Esophagus squamous epithelium (tissue), 5 donors: ENCODE data around the gene CNOT2. TPM values are rescaled to one million over a fixed set of nuclear protein-coding genes. Genes with fewer than 3 reads are reported as not detected.

Experiments used
- DNase-seq: peaks from one replicate; lab custom pipeline; 2025; lab: John Stamatoyannopoulos, UW
- H3K27ac ChIP-seq, 4 donors: fragments of 200-600 bp; sonication (generic); one replicate each; pipeline ENCODE4 v1.5.1; 2016 to 2019; ENCODE audit warnings: mild to moderate bottlenecking in 1 of 4
- H3K27me3 ChIP-seq, 4 donors: fragments of 200-600 bp; sonication (generic); 1 replicate in 3 of 4; 2 replicates in 1 of 4; pipeline versions ENCODE4 v1.5.1 to v1.6.0; 2017 to 2021; ENCODE audit warnings: antibody characterized with exemption in 1 of 4
- H3K36me3 ChIP-seq, 3 donors: fragments of 200-600 bp; sonication (generic); one replicate each; pipeline ENCODE4 v1.5.1; 2016 to 2019
- H3K4me1 ChIP-seq, 3 donors: fragments of 200-600 bp; sonication (generic); one replicate each; pipeline ENCODE4 v1.5.1; 2017 to 2019
- H3K4me3 ChIP-seq, 4 donors: fragments of 200-600 bp; sonication (generic); 1 replicate in 3 of 4; 2 replicates in 1 of 4; pipeline ENCODE4 v1.5.1; 2016 to 2019; ENCODE audit warnings: mild to moderate bottlenecking in 2 of 4, moderate library complexity in 1 of 4
- H3K9me3 ChIP-seq, 3 donors: fragments of 200-600 bp; sonication (generic); one replicate each; pipeline ENCODE4 v1.5.1; 2016 to 2019
- POLR2A ChIP-seq, 4 donors: fragments of 450-650 bp; IDR thresholded peaks; one replicate each; pipeline ENCODE4 v1.6.1; 2017; ENCODE audit warnings: antibody characterized with exemption in 4 of 4, mild to moderate bottlenecking in 4 of 4, moderate library complexity in 3 of 4
- WGBS, 2 donors: methylation state at CpG; one replicate each; pipeline ENCODE4 v1.1.5; 2018; 5-methylcytosine and 5-hydroxymethylcytosine counted together
- intact Hi-C: fragments of 100-400 bp; cut with DNase I; formaldehyde crosslinking; loops from one replicate; pipeline ENCODE4 v1.15.0; 2022
- total RNA-seq, 4 donors: library from RNA; depleted of rRNA; stranded (reverse); fragments of >200 nt; gene quantifications; one replicate each; pipeline ENCODE4 v1.1.0, GENCODE V29; 2016
- TF ChIP-seq, protein P1 (sequence below), 6 experiments: fragments of 450-650 bp in 4 of 6; fragments of 200-600 bp in 2 of 6; sonication (generic) in 2 of 6; IDR thresholded peaks; one replicate each; pipeline ENCODE4 v1.5.1; 2016 to 2019; ENCODE audit warnings: antibody characterized with exemption in 6 of 6, mild to moderate bottlenecking in 4 of 6, moderate library complexity in 4 of 6
- donor health status: DM: yes; HTN: yes; CAD: no.

CNOT2 gene
- total RNA-seq, 4 donors from 2014 or later: 77.0 to 138 (median 90.1) TPM

DNA sequence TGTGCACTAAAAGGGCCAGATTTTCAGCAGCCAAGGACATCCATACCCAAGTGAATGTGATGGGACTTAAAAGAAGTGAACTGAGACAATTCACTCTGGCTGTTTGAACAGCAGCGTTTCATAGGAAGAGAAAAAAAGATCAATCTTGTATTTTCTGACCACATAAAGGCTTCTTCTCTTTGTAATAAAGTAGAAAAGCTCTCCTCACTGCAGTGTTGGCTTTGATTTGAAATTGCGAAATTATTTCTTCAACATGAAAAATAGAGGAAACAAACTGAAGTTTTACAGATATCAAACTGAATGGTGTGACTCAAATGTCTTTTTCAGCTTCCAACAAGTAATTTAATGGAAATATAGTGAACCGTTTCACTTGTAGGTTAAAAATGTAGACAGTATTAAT, 111.6 kb downstream of the CNOT2 start:
- Histone ChIP-seq H3K4me1 (no peaks in the 10 kb centered on the region), H3K27me3 (no peaks in the 10 kb centered on the region), H3K9me3 (no peaks in the 10 kb centered on the region), H3K36me3 (peaks cover 0 to 38% (median 0%) of the 10 kb centered on the region in 3 donors), H3K4me3 (no peak overlapping the region), H3K27ac (no peak overlapping the region)
- no peak for TF ChIP-seq POLR2A (IDR thresholded peaks at IDR 0.05)
- TF ChIP-seq, protein P1, sequence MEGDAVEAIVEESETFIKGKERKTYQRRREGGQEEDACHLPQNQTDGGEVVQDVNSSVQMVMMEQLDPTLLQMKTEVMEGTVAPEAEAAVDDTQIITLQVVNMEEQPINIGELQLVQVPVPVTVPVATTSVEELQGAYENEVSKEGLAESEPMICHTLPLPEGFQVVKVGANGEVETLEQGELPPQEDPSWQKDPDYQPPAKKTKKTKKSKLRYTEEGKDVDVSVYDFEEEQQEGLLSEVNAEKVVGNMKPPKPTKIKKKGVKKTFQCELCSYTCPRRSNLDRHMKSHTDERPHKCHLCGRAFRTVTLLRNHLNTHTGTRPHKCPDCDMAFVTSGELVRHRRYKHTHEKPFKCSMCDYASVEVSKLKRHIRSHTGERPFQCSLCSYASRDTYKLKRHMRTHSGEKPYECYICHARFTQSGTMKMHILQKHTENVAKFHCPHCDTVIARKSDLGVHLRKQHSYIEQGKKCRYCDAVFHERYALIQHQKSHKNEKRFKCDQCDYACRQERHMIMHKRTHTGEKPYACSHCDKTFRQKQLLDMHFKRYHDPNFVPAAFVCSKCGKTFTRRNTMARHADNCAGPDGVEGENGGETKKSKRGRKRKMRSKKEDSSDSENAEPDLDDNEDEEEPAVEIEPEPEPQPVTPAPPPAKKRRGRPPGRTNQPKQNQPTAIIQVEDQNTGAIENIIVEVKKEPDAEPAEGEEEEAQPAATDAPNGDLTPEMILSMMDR (IDR thresholded peaks at IDR 0.05): no peak
- intact Hi-C loops: no loop called here
- 59 to 79% methylated on average over 3 of the region's 3 CpGs for WGBS, 2 donors
- no peak for DNase-seq

DNA sequence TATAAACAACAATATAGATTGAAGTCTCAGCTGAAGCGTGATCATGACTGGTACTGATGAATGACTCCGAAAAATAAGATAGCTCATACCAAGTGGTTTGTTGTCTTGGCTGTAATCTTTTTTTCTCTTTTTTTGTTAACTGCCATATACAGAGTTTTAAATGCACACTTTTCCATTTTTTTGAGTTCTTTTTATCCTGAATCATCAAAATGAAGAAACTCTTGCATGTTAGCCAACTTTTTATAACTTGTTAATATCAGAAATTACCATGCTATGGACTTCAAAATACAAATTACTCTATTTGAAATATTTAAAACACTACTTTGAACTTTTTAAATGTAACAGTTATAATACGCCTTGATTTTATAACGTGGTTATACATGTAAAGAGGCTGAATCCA, 112.7 kb downstream of the CNOT2 start:
- no peak for DNase-seq
- no peaks in the 10 kb centered on the region for H3K9me3 ChIP-seq
- 92 to 94% methylated on average over 4 of the region's 4 CpGs for WGBS, 2 donors
- peaks cover 0 to 37% (median 0%) of the 10 kb centered on the region in 3 donors for H3K36me3 ChIP-seq
- TF ChIP-seq, protein P1 (IDR thresholded peaks at IDR 0.05): no peak
- TF ChIP-seq POLR2A (IDR thresholded peaks at IDR 0.05): no peak
- no peak overlapping the region for H3K4me3 ChIP-seq
- intact Hi-C loops: no loop called here
- H3K27ac ChIP-seq: no peak overlapping the region
- H3K4me1 ChIP-seq: no peaks in the 10 kb centered on the region
- no peaks in the 10 kb centered on the region for H3K27me3 ChIP-seq

DNA sequence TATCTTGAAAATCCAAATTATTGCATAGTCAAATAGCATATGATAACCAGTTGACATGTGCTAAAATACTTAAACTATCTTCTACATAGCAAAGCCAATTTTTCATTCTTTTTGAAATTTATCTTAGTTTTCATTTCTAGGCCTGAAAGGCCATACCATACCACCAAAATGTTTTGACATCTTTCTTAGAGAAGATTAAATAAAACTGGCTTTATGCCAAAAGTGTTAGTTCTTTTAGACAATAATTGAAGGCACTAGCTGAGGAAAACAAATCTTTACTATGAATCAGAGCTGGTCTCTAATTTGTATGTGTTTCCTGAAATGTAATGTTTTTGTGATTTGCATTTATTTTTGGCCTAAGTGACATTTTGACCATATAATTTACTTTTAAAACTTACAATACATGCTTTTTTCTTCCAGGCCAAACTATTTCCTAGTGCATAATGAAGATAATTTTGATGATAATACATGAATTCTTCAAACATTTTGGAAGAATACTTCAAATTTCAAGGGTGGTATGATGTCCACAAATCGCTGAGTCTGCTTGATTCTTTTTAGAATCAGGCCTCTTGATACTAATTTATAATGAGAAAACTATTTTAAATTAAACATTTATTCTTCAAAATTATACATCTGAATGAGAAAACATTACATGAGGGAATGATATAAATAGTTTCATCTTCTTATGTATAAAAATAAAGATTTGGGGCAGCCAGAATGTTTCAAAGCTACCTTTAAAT, 116.4 kb downstream of the CNOT2 start:
- Histone ChIP-seq H3K27me3 (peaks cover 0 to 28% (median 0%) of the 10 kb centered on the region in 4 donors), H3K4me3 (no peak overlapping the region)
- intact Hi-C loops: no loop called here

DNA sequence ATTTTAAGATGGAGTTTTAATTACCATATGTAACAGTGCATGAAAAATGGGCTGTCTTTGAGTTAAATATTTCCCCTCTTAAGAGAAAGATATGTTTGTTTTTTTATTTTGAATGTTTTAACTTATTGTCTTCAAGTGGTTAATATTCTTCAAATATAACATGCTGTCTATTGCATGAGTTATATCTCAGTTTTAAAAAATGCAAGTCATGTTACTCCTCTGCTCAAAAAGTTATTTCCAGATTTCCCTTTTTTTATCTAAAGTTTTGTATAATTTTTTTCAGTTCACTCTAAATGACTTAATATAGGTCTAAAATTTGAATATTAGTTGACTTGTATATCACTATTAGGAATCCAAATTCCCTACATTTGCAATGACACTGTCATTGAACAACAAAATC, 117.0 kb downstream of the CNOT2 start:
- H3K27ac ChIP-seq: no peak overlapping the region
- DNase-seq: no peak
- peaks cover 0 to 34% (median 0%) of the 10 kb centered on the region in 4 donors for H3K27me3 ChIP-seq
- H3K36me3 ChIP-seq: peaks cover 0 to 8% (median 0%) of the 10 kb centered on the region in 3 donors
- intact Hi-C loops: no loop called here
- TF ChIP-seq, protein P1 (IDR thresholded peaks at IDR 0.05): no peak
- TF ChIP-seq POLR2A (IDR thresholded peaks at IDR 0.05): no peak
- no peak overlapping the region for H3K4me3 ChIP-seq
- H3K4me1 ChIP-seq: peaks cover under 1 to 4% (median 2%) of the 10 kb centered on the region in 3 donors
- no peaks in the 10 kb centered on the region for H3K9me3 ChIP-seq

More for the DNA sequence above, 116.4 kb downstream of the CNOT2 start:
- H3K4me1 ChIP-seq: no peaks in the 10 kb centered on the region
- no peak for DNase-seq
- no peaks in the 10 kb centered on the region for H3K9me3 ChIP-seq
- no peak overlapping the region for H3K27ac ChIP-seq
- 92% methylated on average over 1 of the region's 1 CpG for WGBS, 2 donors
- H3K36me3 ChIP-seq: peaks cover 0 to 14% (median 0%) of the 10 kb centered on the region in 3 donors
- TF ChIP-seq, protein P1 (IDR thresholded peaks at IDR 0.05): no peak

DNA sequence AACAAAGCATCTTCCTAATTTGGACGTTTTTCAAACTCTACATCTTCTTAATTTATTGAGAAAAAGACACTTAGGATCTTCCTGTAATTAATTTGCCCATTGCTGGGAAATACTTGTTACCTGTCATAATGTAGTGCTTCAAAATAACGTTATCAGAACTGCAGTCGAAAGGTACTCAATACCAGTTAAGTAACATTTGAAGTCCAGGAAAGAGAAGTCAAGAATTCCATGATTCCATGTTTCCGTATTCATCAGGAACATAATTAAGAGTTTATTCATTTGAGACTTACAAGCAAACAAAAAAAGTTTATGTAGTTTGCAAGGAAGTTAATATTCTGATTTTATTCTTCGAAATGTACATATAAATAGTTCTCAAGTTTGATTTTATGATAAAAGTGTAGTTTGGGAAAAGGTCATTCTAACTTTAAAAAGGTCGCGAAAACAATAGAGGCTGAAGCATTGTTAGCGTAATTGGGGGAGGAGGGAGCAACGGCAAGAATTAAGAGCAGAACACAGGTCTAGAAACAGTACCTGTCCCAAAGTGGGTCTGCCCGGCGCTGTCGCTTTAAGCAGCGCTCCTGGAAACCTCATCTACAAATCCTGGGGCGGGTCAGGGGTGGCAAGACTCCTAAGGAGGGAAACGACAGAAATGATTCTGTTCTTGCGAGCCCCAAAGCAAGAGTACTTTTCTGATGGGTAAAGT, 121.6 kb downstream of the CNOT2 start:
- H3K9me3 ChIP-seq: no peaks in the 10 kb centered on the region
- no peak for DNase-seq
- H3K27me3 ChIP-seq: peaks cover 0 to 66% (median 0%) of the 10 kb centered on the region in 4 donors
- TF ChIP-seq, protein P1 (IDR thresholded peaks at IDR 0.05): no peak
- no peak for TF ChIP-seq POLR2A (IDR thresholded peaks at IDR 0.05)
- H3K4me3 ChIP-seq: peak overlapping the region in 3 of 4 donors; percentile 58 to 78 (median 70)
- 22 to 26% methylated on average over 16 of the region's 16 CpGs for WGBS, 2 donors
- no peak overlapping the region for H3K27ac ChIP-seq
- no peaks in the 10 kb centered on the region for H3K36me3 ChIP-seq
- H3K4me1 ChIP-seq: peaks cover 9 to 31% (median 13%) of the 10 kb centered on the region in 3 donors
- intact Hi-C loops: no loop called here
